Measurements from ENCODE around the gene CKAP4. TPM values are rescaled to one million over a fixed set of nuclear protein-coding genes. Genes with fewer than 3 reads are reported as not detected.

CKAP4 gene
- total RNA-seq, 1 experiment from 2014 or later: 69.6 TPM

- Mint-ChIP-seq H3K27me3 (ENCODE audit: low read depth) (no peaks in the 10 kb centered on the region), H3K4me3 (no peak overlapping the region), H3K4me1 (peaks cover 13% of the 10 kb centered on the region), H3K27ac (no peak overlapping the region), H3K36me3 (peaks cover 28% of the 10 kb centered on the region), H3K9me3 (peaks cover 7% of the 10 kb centered on the region)
- CTCF ChIA-PET: interaction anchor here (0.8 to 1.1 kb wide), 2 partner anchors 9 to 47 kb away, joined by 3 to 4 read pairs; no protein-coding TSS in a partner anchor
- POLR2A ChIA-PET: interaction anchor here (0.6 kb wide), 1 partner anchor 936 kb away, joined by 3 read pairs; no protein-coding TSS in a partner anchor
- ATAC-seq (no peak), DNase-seq (ENCODE audit: low spot score) (no peak)
- TF ChIP-seq MYBL2 (CRISPR knock-in tag; IDR thresholded peaks at IDR 0.05): no peak
- TF ChIP-seq GABPB1 (CRISPR knock-in tag; IDR thresholded peaks at IDR 0.05): no peak
- no peak for TF ChIP-seq E2F4 (CRISPR knock-in tag; IDR thresholded peaks at IDR 0.05; ENCODE audit: borderline replicate concordance, low read depth)
- no peak for TF ChIP-seq FOXJ3 (CRISPR knock-in tag; IDR thresholded peaks at IDR 0.05; ENCODE audit: borderline replicate concordance)
- no peak for TF ChIP-seq TP53 (CRISPR knock-in tag; IDR thresholded peaks at IDR 0.05)
- TF ChIP-seq, protein P1, sequence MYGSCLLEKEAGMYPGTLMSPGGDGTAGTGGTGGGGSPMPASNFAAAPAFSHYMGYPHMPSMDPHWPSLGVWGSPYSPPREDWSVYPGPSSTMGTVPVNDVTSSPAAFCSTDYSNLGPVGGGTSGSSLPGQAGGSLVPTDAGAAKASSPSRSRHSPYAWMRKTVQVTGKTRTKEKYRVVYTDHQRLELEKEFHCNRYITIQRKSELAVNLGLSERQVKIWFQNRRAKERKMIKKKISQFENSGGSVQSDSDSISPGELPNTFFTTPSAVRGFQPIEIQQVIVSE (CRISPR knock-in tag; IDR thresholded peaks at IDR 0.05; ENCODE audit: borderline replicate concordance): no peak
- no peak for TF ChIP-seq IRF1 (CRISPR knock-in tag; IDR thresholded peaks at IDR 0.05)
- TF ChIP-seq CBFB (CRISPR knock-in tag; IDR thresholded peaks at IDR 0.05; ENCODE audit: low read depth): no peak
- TF ChIP-seq NR1H2 (CRISPR knock-in tag; IDR thresholded peaks at IDR 0.05): no peak
- TF ChIP-seq, protein P2, sequence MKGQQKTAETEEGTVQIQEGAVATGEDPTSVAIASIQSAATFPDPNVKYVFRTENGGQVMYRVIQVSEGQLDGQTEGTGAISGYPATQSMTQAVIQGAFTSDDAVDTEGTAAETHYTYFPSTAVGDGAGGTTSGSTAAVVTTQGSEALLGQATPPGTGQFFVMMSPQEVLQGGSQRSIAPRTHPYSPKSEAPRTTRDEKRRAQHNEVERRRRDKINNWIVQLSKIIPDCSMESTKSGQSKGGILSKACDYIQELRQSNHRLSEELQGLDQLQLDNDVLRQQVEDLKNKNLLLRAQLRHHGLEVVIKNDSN (CRISPR knock-in tag; IDR thresholded peaks at IDR 0.05): no peak
- TF ChIP-seq ATF1 (CRISPR knock-in tag; IDR thresholded peaks at IDR 0.05): no peak
- TF ChIP-seq FOXK1 (CRISPR knock-in tag; IDR thresholded peaks at IDR 0.05): no peak
- TF ChIP-seq ZNF423 (CRISPR knock-in tag; IDR thresholded peaks at IDR 0.05): no peak
These were observed 12.1 kb downstream of the CKAP4 start for GRCh38 chr12:106235770-106236169.

GRCh38 chr12:106234449-106234848 is 13.4 kb downstream of the CKAP4 start:
- ChIA-PET CTCF (interaction anchor here (1.1 kb wide), 1 partner anchor 8 kb away, joined by 4 read pairs; no protein-coding TSS in a partner anchor), POLR2A (no interaction called here)
- no peak overlapping the region for H3K27ac Mint-ChIP-seq
- peaks cover 13% of the 10 kb centered on the region for H3K4me1 Mint-ChIP-seq
- H3K36me3 Mint-ChIP-seq: peaks cover 16% of the 10 kb centered on the region
- no peak for TF ChIP-seq NFYB (CRISPR knock-in tag; conservative IDR thresholded peaks at IDR 0.05; ENCODE audit: low read depth)
- TF ChIP-seq, protein P3, sequence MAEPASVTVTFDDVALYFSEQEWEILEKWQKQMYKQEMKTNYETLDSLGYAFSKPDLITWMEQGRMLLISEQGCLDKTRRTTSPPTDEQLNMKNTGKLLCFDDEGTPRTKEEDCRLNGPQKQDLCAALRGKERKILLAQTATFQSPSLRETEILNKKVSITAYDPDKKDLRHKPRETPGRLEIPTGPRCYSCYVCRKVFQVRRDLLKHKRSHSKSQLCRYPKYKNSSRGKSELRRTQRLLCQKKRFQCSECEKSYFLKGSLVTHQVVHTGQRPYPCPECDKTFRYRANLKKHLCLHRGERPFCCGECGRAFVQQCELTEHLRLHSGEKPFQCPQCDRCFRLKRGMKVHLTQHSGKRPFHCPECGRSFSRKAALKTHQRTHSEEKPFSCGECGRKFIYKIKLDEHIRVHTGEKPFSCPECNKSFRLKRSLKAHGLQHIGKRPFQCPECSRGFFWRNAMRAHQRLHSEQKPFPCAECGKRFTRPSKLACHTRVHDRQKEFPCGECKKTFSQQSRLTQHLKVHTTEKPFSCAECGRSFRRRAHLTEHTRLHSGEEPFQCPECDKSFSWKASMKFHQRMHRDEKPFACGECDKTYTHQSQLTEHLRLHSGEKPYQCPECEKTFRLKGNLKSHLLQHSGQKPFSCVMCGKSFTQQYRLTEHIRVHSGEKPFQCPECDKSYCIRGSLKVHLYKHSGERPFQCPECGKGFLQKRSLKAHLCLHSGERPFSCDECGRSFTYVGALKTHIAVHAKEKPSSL (CRISPR knock-in tag; conservative IDR thresholded peaks at IDR 0.05): no peak
- ATAC-seq (no peak), DNase-seq (ENCODE audit: low spot score) (no peak)
- peaks cover 7% of the 10 kb centered on the region for H3K9me3 Mint-ChIP-seq
- no peak overlapping the region for H3K4me3 Mint-ChIP-seq
- H3K27me3 Mint-ChIP-seq (ENCODE audit: low read depth): no peaks in the 10 kb centered on the region

GRCh38 chr12:106233011-106233410 is 14.8 kb downstream of the CKAP4 start:
- DNase-seq (ENCODE audit: low spot score): no peak
- CTCF ChIA-PET: interaction anchor here (1.0 kb wide), 1 partner anchor 9 kb away, joined by 4 read pairs; no protein-coding TSS in a partner anchor
- POLR2A ChIA-PET: no interaction called here

More at GRCh38 chr12:106233011-106233410, 14.8 kb downstream of the CKAP4 start:
- no peak overlapping the region for H3K27ac Mint-ChIP-seq
- ATAC-seq: no peak
- peaks cover 9% of the 10 kb centered on the region for H3K4me1 Mint-ChIP-seq
- TF ChIP-seq SMAD3 (CRISPR knock-in tag; IDR thresholded peaks at IDR 0.05; ENCODE audit: borderline replicate concordance): no peak
- H3K9me3 Mint-ChIP-seq: peaks cover 7% of the 10 kb centered on the region
- H3K4me3 Mint-ChIP-seq: no peak overlapping the region
- no peaks in the 10 kb centered on the region for H3K27me3 Mint-ChIP-seq (ENCODE audit: low read depth)
- H3K36me3 Mint-ChIP-seq: peaks cover 5% of the 10 kb centered on the region; the same call in 1 of the 2 replicates
